ENCODE data around the gene ZC3H7A. TPM values are rescaled to one million over a fixed set of nuclear protein-coding genes. Genes with fewer than 3 reads are reported as not detected.
A peak's percentile ranks its signal among the peaks of the same experiment; 100 is the strongest.

Gene ZC3H7A
- polyA plus RNA-seq, 3 donors = 75.5 to 80.7 (median 77.5) TPM

DNA sequence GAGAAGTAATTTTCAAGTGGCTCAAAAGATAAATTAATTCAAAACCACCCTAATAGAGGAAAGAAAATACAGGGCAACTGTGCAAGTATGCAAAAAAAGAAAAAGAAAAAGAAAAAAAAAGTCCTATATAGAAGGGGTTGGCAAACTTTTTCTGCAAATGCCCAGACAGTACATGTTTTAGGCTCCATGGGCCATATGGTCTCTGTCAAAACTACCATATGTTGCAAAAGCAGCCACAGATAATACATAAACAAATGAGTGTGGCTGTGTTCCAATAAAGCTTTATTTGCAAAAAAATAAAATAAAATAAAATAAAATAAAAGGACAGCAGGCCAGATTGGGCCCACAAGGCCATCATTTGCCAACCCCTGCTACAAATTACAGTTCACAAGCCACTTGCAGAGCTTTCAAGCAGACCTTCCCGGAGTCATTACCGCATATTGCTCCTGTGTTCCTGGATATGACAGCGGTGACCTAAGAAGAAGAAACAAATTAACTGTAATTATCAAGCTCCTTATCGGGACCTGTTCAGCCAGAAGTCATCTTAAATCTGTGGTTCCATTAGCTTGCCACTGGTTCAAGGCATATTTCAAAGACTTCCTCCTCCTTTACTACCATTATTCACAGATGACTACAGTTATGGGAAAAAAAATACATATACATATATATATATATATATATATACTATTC is 15.9 kb downstream of the ZC3H7A start:
- no peak for DNase-seq (ENCODE audit: low read depth in 3 of 3, low spot score in 2 of 3)

DNA sequence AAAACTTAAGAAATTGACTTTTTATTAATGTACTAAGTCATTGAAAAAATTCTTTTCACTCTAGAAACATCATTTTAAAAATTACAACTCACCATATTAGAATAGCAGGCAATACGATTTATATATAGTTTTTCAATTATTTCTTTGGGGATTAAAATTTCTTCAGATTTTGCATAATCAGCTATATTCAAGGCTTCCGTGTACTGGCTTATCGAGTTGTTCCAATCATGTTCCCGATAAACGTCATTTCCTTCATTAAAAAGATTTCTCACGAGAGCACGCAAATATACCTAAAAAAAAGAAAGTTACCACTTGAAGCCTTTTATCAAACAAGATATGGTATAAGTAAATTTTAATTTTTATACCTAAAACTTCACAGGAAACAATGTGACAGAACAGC is 18.0 kb downstream of the ZC3H7A start:
- no peak for DNase-seq (ENCODE audit: low read depth in 3 of 3, low spot score in 2 of 3)

DNA sequence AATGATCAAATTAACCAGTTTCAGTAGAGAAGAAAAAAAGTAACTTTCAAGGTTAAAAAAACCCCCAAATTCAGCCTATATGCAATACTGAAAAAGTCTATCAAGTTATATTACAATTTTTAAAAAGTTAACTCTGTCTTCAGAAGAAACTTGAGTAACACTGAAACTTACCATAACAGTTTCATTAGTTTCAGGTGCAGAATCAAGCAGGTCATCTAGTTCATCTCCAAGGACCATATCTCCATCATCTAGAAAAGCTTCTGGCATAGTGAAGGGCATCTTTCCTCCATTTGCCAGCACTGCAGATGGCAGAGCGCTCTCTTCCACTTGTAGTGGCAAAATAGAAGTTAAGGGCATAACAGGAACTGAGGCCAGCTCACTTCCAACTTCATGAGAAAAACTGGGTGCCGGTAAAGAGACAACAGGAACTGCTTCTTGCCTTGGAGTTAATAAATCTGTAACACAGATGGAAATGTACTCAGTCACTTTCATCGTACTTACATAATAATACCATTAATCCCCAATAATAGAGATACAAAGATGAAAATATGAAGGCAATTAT is 22.9 kb downstream of the ZC3H7A start:
- no peak for DNase-seq (ENCODE audit: low read depth in 3 of 3, low spot score in 2 of 3)

DNA sequence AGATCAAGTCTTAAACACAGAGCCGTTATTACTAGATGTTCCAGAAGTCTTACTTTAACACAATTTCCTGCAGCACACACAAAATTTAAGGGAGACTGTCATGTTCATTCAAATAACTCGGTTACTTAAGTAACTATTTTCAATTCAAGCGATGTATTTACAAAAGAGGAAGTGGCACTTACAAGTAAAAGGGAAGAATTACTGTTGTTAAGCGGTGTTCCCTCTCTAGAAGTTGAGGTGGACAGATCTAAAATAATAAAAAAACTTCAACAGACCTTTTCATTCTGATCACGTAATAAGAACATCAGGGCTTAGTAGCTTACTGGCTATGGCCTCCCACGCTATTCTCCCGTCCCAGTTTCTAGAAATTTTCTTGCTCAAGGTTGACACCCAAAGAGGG is 28.2 kb downstream of the ZC3H7A start:
- no peak for DNase-seq (ENCODE audit: low read depth in 3 of 3, low spot score in 2 of 3)

DNA sequence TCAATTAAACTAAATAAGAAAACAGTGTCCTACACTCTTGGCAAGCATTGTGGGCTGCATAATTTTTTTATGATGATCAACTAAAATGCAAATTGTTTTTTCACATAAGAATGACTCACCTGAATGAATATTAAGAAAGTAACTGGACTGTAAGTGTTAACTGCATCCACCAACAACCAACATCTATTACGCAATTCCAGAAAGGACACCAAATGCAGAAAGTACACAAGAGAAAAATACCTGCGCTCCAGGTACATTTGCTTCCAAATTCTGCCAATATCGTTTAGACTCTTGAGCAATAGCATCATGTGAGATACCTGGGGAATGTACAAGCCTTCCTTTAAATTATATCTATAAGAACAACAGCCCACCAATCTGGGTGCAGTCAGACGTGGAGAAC is 34.6 kb downstream of the ZC3H7A start:
- no peak for DNase-seq (ENCODE audit: low read depth in 3 of 3, low spot score in 2 of 3)

DNA sequence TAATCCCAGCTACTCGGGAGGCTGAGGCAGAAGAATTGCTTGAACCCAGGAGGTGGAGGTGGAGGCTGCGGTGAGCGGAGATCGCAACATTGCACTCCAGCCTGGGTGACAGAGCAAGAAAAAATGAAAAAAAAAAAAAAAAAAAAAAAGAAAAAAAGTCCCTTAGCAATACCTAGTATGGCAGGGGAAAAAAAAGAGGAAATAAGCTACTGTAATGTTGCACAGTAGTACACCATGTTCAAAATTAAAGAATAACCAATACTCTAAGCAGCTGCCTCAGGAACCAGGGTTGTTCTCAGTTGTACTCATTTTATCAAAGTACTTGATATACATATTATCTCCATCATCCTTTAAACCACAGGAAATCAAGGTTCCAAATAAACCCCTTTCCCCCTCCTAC is 37.1 kb downstream of the ZC3H7A start:
- DNase-seq (ENCODE audit: low read depth in 3 of 3, low spot score in 2 of 3) = no peak

DNA sequence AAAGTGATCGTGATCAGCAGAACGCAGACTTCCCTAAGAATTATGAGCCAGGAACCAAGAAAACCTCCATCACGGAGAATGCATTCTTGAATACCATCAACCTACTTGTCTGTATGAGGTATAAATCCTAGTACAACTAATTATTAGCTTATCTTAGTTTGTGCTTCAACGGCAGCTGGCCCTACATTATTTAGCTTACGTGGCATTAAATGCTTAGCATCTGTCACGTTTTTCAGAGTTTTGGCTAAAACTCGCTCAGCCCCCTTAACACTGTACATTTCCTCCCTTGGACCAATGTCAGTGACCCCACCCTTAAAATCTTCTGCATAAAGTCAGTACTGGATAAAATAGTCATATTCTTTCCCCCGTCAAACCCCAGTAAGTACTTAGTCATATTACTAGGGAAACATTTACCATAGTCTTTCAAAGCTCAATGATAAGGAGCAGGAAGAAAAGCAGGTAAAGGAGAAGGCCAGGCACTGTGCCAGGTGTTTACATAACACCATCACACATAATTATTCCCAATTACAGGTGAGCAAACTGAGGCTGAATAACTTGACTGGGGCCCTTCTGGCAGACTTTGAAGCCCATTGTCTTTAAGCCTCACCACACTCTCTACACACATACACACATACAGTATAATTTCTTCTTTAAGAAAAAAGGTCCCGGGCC is 37.8 kb downstream of the ZC3H7A start:
- DNase-seq (ENCODE audit: low read depth in 3 of 3, low spot score in 2 of 3) = no peak

DNA sequence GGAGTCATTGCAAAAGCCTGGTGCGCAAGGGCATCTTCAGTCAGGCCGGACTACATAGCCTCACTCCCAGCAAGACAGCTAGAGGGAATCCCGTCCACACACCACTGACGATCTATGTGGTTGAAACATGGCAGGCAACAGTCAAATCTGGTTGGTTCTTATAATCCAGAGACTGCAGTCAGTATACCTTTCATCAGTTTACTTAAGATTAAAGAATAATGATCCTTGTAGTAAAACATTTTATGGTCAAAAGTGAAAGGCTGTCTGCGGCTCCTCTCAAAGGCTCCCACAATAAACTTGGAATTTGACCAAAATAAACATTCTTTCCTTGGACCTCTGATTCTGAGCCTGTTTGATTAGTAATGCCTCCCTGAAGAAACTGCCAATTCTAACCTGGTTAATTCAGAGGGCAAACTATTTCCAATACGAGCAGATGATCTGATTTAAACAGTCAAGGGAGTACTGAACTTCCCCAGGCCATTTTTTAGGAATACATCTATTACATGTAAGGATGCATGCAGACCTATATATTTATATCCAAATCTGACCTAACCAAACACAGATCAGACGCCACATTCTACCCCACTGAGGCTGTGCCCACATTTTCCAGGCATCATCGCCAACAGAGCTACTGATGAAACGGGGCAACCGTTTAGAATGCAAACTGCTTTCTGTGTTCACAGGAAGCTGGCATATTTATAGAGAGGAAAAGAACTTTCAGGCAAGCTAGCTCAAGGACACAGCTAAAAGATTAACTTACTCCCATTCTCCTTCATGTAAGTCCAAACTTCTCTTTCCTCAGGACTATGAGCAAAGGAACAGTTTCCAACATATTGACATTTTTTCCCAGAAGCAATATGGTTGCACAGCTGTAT is 39.1 kb downstream of the ZC3H7A start:
- DNase-seq (ENCODE audit: low read depth in 3 of 3, low spot score in 2 of 3) = no peak

DNA sequence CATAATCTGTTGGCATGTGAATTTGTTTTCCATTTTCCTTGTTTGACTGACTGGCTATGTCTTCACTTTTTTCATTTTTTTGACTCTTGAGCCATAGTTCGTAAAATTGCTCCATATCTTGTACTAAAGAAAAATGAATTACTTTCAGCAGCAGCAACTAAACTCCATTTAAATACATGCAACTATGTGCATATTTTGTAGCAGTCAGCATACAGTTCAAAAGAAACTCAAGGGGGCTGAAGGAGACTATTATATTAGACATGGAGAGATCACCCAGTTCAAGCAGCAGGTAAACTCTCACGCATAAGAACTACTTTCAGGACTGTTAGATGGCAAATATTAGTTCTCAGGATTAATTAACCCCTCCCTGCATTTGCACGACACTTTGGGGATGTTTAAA is 40.8 kb downstream of the ZC3H7A start:
- DNase-seq (ENCODE audit: low read depth in 3 of 3, low spot score in 2 of 3) = no peak

DNA sequence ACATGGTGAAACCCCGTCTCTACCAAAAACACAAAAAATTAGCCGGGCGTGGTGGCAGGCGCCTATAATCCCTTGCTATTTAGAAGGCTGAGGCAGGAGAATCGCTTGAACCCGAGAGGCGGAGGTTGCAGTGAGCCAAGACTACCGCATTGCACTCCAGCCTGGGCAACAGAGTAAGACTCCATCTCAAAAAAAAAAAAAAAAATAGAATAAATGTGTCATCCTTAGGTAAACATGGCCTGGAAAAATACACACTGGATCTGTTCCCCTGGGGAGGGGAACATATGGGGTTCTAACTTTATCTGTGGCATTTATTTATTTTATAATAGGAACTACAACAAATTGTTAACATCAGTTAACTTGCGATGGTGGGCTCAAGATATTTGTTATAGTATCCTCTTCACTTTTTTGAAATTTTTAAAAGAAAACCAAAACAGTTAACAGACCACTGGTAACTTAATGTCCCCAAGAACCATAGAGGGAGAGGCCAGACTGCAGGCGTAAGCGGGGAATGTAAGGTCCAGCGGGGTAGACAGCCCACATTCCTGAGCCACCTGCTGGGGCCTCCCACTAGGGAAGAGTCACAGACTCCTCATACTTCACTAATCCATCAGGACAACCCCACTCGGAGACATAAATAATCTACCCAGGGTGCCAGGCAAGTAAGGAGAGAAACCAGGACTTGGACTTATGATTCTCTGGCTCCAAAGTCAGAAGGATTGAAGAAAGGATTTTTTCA is 41.9 kb downstream of the ZC3H7A start:
- DNase-seq (ENCODE audit: low read depth in 3 of 3, low spot score in 2 of 3) = no peak

DNA sequence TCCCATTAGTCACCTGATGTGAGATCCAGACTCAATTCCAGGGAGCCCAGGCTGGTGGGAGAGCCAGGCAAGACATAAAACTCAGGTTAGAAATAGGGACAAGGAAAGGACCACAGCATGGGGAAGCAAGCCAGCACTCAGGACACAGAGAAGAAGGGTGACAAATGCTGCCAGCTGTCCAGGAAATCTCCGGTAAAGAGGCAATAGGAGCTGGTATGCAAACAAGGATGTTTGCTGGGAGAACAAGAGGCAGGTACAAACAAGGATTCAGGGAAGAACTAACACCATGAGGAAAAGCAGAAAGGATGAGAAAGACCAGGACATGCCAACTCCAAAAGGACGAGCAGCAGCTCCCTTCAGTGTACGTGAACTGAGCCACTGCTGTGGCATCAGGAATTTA is 44.2 kb downstream of the ZC3H7A start:
- no peak for DNase-seq (ENCODE audit: low read depth in 3 of 3, low spot score in 2 of 3)

DNA sequence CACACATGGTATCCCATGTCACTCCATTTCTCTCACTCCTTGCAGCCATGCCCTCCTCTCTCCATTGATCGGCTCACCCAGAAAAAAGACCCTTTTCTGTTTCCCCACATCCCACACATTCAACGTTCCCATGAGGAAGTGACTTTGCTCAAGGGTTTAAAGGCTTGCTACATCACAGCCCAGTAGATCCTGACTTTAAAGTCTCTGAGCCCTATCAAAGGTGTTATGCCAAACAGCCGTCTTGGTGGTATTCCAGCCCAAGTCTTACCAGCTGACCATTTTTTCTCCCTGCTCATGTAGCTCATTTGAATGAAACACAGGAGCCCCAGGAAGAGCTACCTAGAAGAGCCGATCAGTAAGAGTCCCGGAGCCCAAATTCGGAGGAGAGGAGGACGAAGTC is 47.0 kb downstream of the ZC3H7A start:
- no peak for DNase-seq (ENCODE audit: low read depth in 3 of 3, low spot score in 2 of 3)

DNA sequence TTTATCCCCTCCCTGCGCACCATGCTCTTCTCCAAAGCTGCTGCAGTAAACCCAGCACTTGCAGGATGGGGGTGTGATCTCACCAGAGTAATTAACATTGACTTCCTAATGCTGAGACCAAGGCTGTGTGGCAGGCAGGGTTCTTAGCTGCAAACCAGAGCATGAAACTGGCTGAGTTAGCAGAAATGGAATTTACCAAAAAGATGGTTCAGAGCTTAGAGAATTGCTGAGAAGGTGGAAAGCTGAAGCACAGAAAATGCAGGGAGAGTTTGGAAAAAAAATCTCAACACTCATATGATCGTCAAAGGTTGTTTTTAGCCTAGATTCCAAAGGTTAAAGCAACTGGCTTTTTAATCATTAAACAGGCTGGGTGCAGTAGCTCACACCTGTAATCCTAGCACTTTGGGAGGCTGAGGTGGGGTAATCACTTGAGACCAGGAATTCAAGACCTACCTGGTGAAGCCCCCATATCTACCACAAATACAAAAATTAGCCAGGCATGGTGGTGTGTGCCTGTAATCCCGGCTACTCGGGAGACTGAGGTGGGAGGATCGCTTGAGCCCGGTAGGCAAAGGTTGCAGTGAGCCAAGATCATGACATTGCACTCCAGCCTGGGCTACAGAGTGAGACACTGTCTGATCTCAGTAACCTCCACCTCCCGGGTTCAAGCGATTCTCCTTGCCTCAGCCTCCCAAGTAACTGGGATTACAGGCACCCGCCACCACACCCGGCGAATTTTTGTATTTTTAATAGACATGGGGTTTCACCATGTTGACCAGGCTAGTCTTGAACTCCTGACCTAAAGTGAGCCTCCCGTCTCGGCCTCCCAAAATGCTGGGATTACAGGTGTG is 48.4 kb downstream of the ZC3H7A start:
- DNase-seq (ENCODE audit: low read depth in 3 of 3, low spot score in 2 of 3) = no peak

DNA sequence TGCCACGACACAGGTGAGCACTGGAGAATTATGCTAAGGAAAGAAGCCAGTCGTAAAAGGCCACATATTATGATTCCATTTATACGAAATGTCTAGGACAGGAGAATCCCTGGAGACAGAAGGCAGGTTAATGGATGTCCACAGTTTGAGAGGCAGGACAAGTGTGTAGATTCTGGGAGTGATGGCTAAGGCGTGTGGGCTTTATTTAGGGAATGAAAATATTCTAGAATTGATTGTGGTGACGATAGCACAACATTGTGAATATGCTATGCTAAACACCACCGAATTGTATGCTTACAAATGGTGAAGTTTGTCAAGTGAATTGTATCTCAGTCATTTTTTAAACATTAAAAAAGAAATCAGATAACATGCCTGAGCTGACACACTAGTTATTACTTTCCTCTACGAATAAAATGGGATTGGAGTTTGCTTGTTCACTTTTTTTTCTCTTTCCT is 49.1 kb downstream of the ZC3H7A start:
- DNase-seq (ENCODE audit: low read depth in 3 of 3, low spot score in 2 of 3) = no peak

DNA sequence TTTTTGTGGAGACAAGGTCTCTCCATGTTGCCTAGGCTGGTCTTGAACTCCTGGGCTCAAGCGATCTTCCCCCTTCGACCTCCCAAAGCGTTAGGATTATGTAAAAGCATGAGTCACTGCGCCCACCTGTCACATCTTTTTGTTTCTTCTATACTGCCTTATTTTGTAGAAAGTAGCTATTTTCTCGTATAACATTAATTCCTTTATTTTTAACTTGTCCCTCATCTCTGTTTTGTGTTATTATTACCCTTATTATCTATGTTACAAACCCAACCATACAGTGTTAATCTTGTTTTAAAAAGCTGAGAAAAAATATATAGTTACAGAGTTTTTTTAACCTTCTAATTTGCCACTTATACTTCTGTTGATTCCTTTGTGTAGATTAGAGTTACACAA is 53.0 kb downstream of the ZC3H7A start:
- DNase-seq (ENCODE audit: low read depth in 3 of 3, low spot score in 2 of 3) = no peak

DNA sequence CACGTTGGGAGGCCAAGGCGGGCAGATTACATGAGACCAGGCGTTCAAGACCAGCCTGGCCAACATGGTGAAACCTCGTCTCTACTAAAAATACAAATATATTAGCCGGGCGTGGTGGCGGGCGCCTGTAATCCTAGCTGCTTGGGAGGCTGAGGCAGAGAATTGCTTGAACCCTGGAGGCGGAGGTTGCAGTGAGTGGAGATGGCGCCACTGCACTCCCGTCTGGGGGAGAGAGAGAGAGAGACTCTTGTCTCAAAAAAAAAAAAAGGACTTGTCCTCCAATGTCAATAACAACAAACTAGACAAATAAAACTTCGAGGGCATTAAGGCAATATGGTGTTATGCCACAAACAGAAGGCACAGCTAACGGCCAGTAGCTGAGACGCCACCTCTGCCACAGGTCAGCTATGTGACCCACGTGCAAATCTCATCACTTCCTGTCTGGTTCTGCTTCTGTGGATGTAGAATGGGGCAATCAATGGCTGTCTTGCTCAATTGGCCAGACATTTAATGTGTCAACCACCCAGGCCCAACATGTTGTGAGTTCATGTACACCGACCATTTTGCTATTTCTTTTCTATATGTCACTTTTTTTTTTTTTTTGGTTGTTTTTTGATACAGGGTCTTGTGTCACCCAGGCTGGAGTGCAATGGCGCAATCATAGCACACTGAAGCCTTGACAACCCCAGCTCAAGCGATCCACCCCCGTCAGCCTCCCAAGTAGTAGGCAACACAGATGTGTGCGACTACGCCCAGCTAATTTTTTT is 53.6 kb downstream of the ZC3H7A start:
- DNase-seq (ENCODE audit: low read depth in 3 of 3, low spot score in 2 of 3) = no peak

DNA sequence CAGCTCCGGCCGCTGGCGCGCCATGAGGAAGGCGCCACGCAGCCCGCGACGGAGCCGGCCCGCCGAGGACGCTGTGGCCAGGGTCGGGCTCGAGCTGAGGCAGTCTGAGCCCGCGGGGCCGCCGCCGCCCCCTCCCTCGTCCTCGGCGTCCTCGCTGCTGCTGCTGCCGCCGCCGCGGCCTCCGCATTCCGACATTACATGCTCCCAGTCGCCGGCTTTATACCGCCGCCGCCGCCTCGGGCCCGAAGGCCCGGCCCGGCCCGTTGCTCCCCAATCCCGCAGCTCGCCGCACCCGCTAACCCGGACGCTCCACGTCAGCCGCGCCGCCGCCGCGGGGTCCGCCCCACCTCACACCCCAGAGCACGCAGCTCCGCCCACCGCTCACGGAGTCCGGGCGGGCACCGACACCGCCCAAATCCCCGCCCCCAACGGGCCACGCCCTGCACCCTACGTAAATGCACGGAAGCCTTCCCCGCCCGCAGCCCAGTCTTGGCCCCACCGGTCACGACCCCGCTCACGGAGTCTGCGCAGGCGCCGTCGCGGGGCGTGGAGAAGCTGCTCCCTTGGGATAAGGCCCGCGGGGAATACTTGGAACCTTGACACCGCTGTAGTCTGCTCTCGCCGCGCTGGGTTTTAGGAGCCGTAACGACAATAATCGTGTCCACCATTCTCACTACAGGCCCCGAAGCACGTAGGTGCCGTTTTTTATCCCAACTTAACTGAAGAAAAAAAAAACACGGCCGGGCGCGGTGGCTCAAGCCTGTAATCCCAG is 54.3 kb downstream of the ZC3H7A start, which contains the start of gene TXNDC11:
TXNDC11 (minus strand) TSS at position 322 of the 772 bp plus-strand sequence; CDS start at position 195, 127 bp downstream.
- DNase-seq (ENCODE audit: low read depth in 3 of 3, low spot score in 2 of 3) = peak; percentile 89 to 93 (median 92)

DNA sequence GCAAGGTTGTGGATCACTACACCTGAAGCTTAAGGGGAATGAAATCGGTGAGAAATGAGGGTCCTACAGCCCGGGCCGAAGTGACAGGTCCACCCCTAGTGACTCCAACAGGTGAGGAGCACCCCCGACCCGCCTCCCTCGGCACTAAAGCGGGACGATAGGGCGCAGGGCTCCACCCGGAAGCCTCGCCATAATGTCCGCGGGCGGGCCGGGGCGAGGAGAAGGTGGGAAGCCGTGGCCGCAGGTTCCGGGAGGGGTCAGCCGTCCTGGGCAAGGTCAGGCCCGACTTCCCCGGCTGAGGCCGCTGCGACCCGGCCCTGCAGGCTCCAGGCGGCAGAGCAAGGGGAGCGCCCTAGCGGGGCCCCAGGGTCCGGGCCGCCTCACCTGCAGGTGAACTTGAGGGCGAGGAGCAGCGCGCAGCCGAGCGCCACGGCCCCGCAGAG is 54.9 kb downstream of the ZC3H7A start:
- DNase-seq (ENCODE audit: low read depth in 3 of 3, low spot score in 2 of 3) = no peak
